CD1c-positive myeloid dendritic cell (primary cell): ENCODE results near the gene PTPN20.

Experiments used
- DNase-seq: peaks from one replicate; pipeline ENCODE4 v3.0.0-alpha.2; 2016; ENCODE audit errors: extremely low spot score

Gene PTPN20

DNA sequence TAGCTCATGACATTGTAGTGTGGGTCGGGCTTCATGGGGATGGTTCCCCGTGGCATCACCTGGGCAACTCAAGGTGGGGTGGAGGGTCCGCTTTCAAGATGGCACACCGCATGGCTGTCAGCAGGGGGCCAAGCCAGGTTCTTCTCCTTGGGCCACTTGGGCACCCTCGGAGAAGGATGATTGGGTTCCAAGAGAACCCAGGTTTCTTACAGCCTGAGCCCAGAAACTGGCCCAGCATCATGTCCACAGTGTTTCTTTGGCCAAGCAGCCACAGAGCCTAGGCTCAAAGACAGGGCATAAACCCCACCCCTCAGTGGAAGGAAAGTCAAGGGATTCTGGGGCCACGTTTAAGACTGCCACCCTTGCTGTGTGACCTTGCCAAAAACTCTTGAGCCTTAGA, 110.6 kb downstream of the PTPN20 start:
- DNase-seq, result no peak

DNA sequence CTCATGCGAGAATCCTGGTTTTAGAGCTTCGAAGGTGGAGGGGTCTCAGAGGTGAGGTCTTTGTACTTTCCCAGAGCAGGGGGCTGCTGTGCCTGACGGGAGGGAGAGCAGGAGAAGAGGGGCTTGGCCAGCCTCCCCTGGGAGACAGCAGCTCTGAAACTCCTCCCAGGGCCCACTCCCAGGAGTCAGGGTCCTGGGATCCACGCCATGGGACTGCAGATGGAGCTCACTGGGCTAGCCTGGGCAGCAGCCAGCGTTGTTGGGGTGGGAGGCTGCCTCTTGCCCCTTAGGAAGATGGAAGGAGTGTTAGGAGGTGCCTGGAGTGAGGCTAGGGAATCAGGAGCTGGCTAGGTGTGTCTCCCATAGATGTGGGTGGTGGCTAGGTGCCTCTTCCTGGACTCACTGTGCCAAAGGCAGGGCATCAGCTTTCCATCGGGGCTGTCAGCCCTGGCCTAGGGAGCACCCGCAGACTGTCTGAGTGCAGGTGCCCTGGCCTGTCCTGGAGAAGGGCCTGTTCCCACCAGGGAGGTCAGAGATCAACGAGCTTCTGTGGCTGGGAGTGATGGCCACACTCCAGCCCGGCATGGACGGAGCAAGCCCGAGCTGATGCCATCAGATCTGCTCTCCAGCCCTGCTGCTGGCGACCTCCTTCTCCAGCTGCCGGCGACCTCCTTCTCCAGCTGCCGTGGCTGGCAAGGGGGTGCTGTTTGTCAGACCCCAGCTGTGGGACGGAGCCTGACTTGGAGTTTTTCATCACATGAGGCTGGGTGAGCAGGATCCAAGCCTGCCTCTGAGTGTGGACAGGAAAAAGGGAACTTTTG, 111.3 kb downstream of the PTPN20 start:
- DNase-seq, result no peak

DNA sequence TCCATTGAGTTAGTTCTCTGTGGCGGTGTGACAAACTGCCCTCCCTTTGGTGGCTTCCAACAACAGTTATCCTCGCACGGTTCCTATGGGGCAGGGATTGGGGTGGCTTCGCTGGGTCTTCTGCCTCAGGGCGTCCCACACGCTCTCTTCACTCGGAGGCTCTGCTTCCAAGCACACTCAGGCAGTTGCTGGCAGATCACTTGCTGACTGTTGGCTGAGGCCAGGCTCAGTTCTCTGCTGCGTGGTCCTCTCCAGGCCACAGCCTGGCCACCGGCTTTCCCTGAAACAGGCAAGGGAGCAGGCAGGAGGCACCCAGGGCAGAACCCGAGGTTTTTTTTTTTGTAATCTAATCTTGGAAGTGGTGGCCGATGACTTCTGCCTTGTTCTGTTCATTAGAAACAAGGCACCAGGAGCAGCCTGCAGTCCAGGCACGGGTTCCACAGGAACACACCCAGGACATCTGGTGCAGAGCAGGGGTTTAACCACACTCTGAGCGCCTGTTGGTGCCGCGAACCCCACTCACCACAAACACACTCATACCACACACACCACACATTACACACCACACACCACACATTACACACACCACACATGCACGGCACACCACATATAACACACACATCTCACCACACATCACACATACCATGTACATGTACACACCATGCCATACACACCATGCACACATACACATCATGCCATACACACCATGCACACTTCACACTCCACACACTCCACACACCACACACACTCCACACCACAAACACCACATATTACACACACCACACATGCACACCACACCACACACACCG, 112.2 kb downstream of the PTPN20 start:
- DNase-seq, result no peak

DNA sequence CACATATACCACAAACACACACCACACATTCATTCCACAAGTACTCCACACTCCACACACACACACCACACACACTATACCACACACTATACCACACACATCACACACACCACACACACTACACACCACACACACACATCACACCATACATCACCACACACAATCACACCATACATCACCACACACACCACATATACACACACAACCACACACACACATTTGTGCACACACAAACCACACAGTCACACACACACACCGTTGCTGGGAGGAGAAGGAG, 112.8 kb downstream of the PTPN20 start:
- no peak for DNase-seq

DNA sequence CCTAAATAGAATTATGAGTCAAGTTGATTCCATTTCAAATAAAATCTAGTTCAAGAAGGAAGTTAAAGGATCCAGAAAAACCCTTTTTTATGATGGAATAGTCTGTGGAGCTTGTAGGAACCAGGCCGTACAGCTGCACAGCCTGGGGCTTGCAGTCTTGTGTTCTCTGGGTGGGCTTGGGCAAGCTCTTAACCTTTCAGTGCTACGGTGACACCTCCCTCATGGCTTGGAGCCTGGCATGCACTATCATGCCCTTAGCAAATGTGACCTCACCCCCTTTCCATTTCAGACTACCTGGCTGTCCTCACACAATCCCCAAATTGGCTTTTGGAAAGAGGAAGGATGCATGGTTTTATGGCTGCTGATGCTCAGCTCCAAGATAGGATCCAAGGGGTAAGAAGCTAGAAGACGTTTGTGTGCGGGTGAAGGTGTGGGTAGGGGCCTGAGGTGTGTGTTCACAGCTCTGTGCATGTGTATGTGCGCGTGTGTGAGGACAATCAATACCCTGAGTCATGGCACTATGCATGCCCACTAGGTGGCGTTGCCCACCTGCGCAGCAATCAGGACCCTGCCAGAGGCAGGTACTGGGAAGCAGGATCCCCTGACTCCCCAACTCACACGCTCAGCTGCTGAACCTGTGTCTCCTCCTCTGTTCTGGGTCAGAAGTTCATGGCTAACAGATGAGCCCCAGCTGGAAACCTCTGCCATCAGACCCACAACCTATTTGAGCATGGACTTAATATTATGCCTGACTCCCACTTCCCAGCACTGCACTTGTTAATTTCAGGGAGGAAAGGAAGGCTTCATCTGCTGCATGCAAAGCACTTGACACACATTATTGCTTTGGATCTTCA, 113.4 kb downstream of the PTPN20 start:
- peak; percentile 51 for DNase-seq

DNA sequence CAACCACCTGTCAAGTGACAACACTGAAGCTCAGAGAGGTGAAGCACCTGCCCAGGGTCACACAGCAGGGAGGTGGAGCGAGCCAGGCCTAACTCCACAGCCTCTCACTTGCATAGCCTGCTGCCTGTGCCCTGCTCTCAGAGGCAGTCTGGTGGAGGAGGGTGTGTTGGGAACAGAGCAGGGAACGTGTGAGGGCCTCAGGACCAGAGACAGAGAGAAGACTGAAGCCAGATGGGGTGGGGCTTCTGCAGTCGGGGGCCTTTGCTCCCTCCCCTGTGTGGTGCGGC, 114.0 kb downstream of the PTPN20 start:
- no peak for DNase-seq

DNA sequence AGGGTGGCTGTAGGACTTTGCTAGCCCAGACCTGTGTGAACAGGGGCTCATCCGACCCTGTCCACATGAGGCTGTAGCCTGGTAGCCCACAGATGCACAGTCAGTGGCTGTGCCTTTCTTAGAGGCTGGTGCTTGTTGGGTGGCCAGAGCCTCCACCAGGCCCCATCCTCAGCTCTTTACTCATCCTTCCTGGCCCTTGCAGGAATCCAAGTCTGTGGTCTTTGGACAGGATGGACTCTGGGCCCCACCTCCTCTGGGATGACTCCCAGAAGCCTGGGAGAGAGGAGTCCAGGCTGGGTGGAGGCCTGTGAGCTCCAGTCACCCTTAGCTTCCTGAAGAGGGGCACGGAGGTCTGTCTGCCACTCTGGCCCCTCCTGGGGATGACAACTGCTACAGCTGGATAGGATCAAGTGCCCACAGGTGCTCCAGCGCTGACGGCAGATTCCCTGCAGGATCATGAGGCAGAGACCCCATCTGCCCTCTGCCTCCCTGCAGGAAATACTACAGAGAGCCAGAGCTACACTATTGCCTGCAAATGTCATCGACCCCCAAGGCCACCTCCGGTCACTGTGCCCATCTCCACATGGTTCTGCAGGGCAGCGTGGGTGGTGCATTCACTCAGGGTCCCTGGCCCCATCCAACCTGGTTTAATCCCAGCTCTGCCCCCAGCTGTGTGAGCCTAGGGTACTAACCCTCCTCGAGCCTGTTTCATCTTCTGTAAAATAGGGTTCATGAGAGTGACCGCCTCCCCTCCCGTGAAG, 114.5 kb downstream of the PTPN20 start:
- DNase-seq, result no peak

DNA sequence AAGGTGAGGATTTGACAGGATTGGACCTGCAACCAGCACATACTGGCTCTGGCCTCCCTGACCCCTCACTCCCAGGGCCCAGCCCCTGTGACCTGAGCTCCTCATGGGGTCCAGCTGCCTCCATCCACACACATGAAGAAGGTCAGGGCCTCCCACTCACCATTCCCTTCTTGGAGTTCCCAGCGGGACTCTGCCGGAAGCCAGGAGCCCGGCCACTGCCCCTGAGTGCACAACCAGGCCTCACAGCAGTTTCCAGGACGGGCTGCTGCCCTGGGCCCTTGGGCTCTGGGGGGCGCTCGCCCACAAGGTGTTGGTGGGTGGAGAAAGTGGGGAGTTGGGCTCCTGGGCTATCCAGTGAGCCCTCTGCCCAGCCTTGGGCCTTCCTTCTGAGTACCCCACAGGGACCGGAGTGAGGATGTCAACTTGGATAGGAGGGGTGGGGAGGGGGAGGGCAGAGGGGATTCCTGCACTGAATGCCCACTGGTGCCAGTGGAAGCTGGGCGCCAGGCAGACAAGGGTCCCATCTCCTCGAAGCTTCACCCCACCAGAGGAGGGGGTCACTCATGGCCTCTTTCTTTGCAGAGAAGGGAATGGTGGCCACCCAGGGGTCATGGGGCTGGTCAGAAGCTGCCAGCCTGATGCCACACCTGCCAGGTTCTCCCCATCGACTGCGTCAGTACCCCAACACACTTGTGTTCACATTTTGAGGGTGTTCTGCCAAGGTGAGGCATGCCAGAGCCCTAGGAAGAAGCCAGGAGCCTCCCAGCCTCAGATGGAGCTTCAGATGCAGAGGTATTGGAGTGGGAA, 115.3 kb downstream of the PTPN20 start:
- no peak for DNase-seq

- no peak for DNase-seq
Observed at GRCh38 chr10:47027108-47027783, 116.0 kb downstream of the PTPN20 start.

GRCh38 chr10:47027784-47028260, 116.6 kb downstream of the PTPN20 start:
- no peak for DNase-seq

GRCh38 chr10:47028466-47028865, 117.2 kb downstream of the PTPN20 start:
- DNase-seq, result no peak

DNA sequence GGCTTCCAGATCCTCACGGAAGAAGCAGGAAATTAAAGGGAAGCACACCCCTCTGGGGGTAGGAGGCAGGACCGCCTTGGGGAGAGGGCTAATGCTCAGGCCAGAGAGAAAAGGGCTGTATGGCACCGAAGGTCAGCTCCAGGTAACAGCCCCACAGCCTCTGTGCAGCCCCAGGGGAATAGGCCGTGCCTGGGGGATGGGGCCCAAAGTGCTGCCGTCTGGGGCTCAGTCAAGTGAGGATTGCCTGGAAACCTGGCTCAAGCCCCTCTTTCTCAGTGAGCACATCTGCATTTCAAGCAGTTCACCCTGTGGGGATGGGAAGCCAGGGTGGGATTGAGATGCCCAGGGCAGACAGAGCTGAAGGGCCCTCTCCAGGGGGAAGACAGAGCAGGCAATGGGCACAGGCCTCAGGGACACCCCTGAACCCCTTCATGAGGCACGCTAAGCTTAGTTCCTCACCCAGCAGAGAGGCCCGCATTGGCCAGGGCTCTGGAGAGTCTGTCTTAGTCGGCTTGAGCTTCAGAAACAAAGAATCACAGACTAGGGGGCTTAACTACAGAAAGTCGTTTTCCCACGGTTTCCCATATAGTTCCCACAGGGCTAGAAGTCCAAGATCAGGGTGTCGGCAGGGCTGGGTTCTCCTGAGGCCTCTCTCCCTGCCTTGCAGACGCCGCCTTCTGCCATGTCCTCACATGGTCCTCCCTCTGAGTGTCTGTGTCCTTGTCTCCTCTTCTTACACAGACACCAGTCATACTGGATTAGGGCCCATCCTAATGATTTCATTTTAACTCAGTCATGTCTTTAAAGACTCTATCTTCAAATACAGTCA, 118.2 kb downstream of the PTPN20 start:
- DNase-seq, result no peak

DNA sequence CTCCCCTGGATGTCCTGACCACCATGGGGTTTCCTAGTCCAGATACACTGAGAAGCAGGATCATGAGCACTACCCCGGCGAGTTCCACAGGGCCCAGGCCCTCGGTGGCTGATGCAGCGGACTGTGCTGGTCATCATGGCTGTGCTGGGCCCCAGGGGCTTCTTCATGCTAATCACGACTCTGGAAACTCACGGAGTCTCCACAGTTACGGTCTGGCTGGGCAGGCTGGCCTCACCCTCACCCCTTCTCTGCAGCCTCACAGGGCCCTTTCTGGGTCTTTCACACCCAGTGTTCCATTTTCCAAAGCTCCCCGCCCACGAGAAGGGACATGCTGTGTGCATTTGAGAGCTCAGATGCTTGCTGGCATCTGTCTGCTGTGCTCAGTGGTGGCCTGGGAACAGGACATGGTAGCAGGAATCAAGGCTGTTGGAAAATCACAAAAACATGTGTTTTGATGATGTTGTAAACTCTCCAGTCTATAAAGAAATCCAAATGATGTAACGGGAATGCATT, 119.0 kb downstream of the PTPN20 start:
- DNase-seq, result no peak

- no peak for DNase-seq
Observed at GRCh38 chr10:47031211-47031900, 120.1 kb downstream of the PTPN20 start.

DNA sequence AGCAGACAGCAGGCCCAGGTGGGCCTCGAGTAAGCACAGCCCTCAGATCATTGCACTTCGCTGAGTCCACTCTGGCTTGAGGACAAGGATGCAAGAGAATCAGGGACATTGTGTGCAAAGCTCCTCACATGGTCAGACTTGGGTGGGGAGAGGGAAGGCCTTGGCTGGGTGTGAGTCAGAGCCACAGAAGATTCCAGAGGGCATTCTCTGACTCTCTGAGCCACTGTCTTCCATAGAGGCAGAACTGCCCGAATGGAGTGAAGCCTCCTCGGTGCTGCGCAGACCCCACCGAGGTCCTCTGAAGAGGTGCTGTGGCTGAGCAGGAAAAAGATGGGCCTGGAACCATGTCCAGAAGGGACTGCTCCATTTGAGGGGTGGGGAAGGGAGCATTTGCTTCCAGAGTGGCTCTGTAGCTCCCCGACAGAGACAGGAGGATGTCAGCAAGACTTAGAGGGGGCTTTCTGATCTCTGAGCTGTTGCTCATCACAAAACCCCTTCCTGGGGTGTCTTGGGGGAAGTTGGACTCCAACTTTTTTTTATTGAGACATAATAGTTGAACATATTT, 120.8 kb downstream of the PTPN20 start:
- DNase-seq, result no peak

DNA sequence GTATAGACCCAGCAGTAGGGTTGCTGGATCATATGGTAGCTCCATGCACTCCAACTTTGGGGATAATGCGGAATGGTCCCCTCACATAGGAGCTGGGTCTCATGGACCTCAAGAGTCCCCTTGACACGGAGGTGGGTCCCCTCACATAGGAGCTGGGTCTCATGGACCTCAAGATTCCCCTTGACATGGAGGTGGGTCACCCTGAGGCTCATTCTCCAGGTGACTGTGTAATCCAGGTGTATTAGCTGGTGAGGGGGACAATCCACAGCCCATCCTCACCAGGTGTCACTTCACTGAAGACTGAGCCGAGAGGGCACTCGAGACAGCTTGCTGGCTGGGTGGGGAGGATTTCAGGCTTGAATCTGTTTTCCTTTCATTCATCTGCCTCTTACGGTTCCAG, 121.9 kb downstream of the PTPN20 start:
- DNase-seq, result no peak

DNA sequence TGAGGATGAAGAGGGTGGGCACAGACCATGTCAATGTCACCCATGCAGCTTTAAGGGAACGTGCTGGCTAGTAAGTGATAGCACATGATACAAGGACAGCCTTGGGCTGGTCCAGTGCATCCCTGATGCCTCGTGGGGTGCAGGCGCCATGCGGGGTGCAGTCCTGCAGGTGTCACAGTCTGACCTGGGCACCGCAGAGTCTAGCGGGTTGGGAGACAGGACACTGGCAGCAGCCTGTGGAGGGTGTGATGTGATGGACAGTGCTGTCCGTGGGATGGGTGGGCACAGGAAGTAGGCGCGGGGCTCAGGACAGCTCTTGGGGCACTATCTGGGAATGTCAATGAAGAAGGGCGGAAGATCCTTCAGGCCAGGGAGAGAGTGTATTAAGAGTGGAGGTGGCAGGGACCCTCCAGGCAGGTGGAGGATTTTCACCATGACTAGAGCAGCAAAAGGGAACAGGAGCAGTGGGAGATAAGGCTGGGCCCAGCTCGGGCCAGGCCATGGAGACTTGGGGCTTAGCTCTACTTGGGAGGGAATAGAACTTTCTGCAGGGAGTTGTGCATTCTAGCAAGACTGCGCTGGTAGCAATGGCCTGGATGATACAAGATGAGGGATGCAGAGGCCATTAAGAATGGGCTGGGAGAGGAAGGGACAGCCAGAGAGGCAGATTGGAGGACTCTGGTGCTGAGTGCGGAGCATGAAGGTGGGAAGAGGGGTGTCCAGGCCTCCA, 122.5 kb downstream of the PTPN20 start:
- DNase-seq, result no peak
